Measurements from ENCODE around the gene COL24A1.

- TF ChIP-seq CTCF (IDR thresholded peaks at IDR 0.05; ENCODE audit: borderline replicate concordance, extremely low read depth, low read length, poor library complexity, severe bottlenecking) (no peak), EZH2 (IDR thresholded peaks at IDR 0.05; ENCODE audit: borderline replicate concordance, low read depth, low read length, severe bottlenecking) (no peak)
These were observed 333.9 kb downstream of the COL24A1 start for GRCh38 chr1:85822696-85823095.
